RKO (cell line): Measurements from ENCODE around the gene MAP4K4.

Experiments
- DNase-seq: peaks from one replicate; pipeline ENCODE4 v3.0.0-alpha.2; 2016; ENCODE audit warnings: low spot score

The MAP4K4 gene

GRCh38 chr2:101722864-101723263, 25.4 kb downstream of the MAP4K4 start:
- no peak for DNase-seq

GRCh38 chr2:101723371-101724124, 26.0 kb downstream of the MAP4K4 start:
- no peak for DNase-seq

- no peak for DNase-seq
Measured at GRCh38 chr2:101724125-101724474, 26.6 kb downstream of the MAP4K4 start.

- no peak for DNase-seq
Measured at GRCh38 chr2:101725038-101725437, 27.5 kb downstream of the MAP4K4 start.

GRCh38 chr2:101725515-101726192, 28.1 kb downstream of the MAP4K4 start:
- DNase-seq = no peak

- no peak for DNase-seq
Measured at GRCh38 chr2:101728865-101729264, 31.4 kb downstream of the MAP4K4 start.

- no peak for DNase-seq
Measured at GRCh38 chr2:101729521-101730190, 32.1 kb downstream of the MAP4K4 start.

GRCh38 chr2:101731221-101732054, 33.9 kb downstream of the MAP4K4 start:
- no peak for DNase-seq

GRCh38 chr2:101732199-101732598, 34.7 kb downstream of the MAP4K4 start:
- no peak for DNase-seq

GRCh38 chr2:101732773-101733256, 35.3 kb downstream of the MAP4K4 start:
- no peak for DNase-seq

GRCh38 chr2:101733257-101733993, 35.9 kb downstream of the MAP4K4 start:
- DNase-seq = no peak

- DNase-seq = no peak
Measured at GRCh38 chr2:101734505-101735165, 37.1 kb downstream of the MAP4K4 start.

GRCh38 chr2:101735166-101735533, 37.6 kb downstream of the MAP4K4 start:
- DNase-seq = no peak

- no peak for DNase-seq
Measured at GRCh38 chr2:101736233-101736632, 38.7 kb downstream of the MAP4K4 start.

- peak; percentile 91 for DNase-seq
Measured at GRCh38 chr2:101736861-101737291, 39.4 kb downstream of the MAP4K4 start.

- DNase-seq = peak; percentile 20
Measured at GRCh38 chr2:101737478-101738255, 40.2 kb downstream of the MAP4K4 start.

GRCh38 chr2:101738649-101739048, 41.1 kb downstream of the MAP4K4 start:
- no peak for DNase-seq

- no peak for DNase-seq
Measured at GRCh38 chr2:101740555-101740964, 43.1 kb downstream of the MAP4K4 start.

- no peak for DNase-seq
Measured at GRCh38 chr2:101741775-101742520, 44.4 kb downstream of the MAP4K4 start.
